ENCODE measurements around the gene TPH2.

DNA sequence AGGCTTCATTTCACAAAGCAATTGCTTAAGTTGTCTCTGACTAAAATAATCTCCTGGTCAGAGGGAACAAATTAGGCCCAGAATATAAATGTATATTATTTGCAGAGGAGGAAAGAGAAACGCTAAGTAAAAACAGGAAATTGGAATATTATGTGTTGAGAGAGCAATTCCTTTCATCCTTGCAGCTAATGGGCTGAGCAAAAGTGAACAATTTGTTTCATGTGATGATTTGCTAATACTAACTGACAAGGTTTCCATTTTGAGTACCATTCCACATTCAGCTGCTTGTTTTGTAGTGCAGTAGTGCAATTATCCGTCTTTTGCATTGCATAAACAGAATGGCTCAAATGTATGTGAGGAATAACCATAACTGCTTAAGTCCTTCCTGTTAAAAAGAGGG, 103.2 kb downstream of the TPH2 start:
- TF ChIP-seq POLR2AphosphoS2 (IDR thresholded peaks at IDR 0.05; ENCODE audit: low read length) = no peak
- no peak for TF ChIP-seq HCFC1 (IDR thresholded peaks at IDR 0.05; ENCODE audit: low read depth, low read length)
- TF ChIP-seq, protein P1, sequence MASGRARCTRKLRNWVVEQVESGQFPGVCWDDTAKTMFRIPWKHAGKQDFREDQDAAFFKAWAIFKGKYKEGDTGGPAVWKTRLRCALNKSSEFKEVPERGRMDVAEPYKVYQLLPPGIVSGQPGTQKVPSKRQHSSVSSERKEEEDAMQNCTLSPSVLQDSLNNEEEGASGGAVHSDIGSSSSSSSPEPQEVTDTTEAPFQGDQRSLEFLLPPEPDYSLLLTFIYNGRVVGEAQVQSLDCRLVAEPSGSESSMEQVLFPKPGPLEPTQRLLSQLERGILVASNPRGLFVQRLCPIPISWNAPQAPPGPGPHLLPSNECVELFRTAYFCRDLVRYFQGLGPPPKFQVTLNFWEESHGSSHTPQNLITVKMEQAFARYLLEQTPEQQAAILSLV (tag; IDR thresholded peaks at IDR 0.05) = no peak
- no peak for TF ChIP-seq POLR2A (conservative IDR thresholded peaks at IDR 0.05)
- TF ChIP-seq, protein P2, sequence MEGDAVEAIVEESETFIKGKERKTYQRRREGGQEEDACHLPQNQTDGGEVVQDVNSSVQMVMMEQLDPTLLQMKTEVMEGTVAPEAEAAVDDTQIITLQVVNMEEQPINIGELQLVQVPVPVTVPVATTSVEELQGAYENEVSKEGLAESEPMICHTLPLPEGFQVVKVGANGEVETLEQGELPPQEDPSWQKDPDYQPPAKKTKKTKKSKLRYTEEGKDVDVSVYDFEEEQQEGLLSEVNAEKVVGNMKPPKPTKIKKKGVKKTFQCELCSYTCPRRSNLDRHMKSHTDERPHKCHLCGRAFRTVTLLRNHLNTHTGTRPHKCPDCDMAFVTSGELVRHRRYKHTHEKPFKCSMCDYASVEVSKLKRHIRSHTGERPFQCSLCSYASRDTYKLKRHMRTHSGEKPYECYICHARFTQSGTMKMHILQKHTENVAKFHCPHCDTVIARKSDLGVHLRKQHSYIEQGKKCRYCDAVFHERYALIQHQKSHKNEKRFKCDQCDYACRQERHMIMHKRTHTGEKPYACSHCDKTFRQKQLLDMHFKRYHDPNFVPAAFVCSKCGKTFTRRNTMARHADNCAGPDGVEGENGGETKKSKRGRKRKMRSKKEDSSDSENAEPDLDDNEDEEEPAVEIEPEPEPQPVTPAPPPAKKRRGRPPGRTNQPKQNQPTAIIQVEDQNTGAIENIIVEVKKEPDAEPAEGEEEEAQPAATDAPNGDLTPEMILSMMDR (IDR thresholded peaks at IDR 0.05 in 2 of 3, conservative IDR thresholded peaks at IDR 0.05 in 1 of 3; ENCODE audit: insufficient read depth in 2 of 3, low read depth in 1 of 3, low read length in 3 of 3) = no peak
- TF ChIP-seq BCOR (IDR thresholded peaks at IDR 0.05) = no peak
- TF ChIP-seq U2AF2 (optimal IDR thresholded peaks at IDR 0.05; ENCODE audit: low read depth, low read length) = no peak
- TF ChIP-seq CCNT2 (IDR thresholded peaks at IDR 0.05; ENCODE audit: borderline replicate concordance, extremely low read depth, insufficient read length, low read depth, low read length) = no peak
- TF ChIP-seq RAD21 (CRISPR knock-in tag; conservative IDR thresholded peaks at IDR 0.05 in 1 of 2, IDR thresholded peaks at IDR 0.05 in 1 of 2) = no peak
- no peak for TF ChIP-seq SREBF2 (CRISPR knock-in tag; IDR thresholded peaks at IDR 0.05)
- no peak for TF ChIP-seq RFX5 (IDR thresholded peaks at IDR 0.05; ENCODE audit: low read depth, low read length)
- no peak for TF ChIP-seq KDM4B (IDR thresholded peaks at IDR 0.05; ENCODE audit: borderline replicate concordance in 2 of 2, low read depth in 1 of 2)

Measured in K562 (cell line).